B cell (primary cell): ENCODE measurements around the gene ABHD2. TPM values are rescaled to one million over a fixed set of nuclear protein-coding genes. Genes with fewer than 3 reads are reported as not detected.
"Not testable (repeated sequence)": the region's sequence is repeated elsewhere in the genome, so short reads cannot be mapped to it uniquely, and the experiment has no call there.

Experiments
- ATAC-seq: fragments of 200-7000 bp; cut with Tn5 transposase; one replicate; pipeline ENCODE4 v1.10.0; 2021; ENCODE audit warnings: low read depth, mild to moderate bottlenecking, moderate number of reproducible peaks, moderate library complexity
- CTCF ChIA-PET: fragments of 350-600 bp; sonication (Branson Sonifier 250); formaldehyde crosslinking; loops from one replicate; lab custom pipeline; 2021; ENCODE audit warnings: antibody characterized with exemption, inconsistent platforms; lab: Charles Lee
- POLR2A ChIA-PET: fragments of 350-600 bp; sonication (Branson Sonifier 250); formaldehyde crosslinking; loops from one replicate; lab custom pipeline; 2021; ENCODE audit warnings: antibody characterized with exemption; lab: Charles Lee
- DNase-seq: peaks from one replicate; pipeline ENCODE4 v3.0.0; 2013
- H2AFZ ChIP-seq: 2 replicates; pipeline ENCODE4 v1.6.1; 2012; ENCODE audit warnings: mild to moderate bottlenecking, low read depth, low read length; ENCODE audit not compliant: insufficient read depth, poor library complexity, severe bottlenecking
- H3K27ac ChIP-seq, 2 donors: 1 replicate in 1 of 2; 2 replicates in 1 of 2; pipeline ENCODE4 v1.5.1; 2012 to 2013; ENCODE audit warnings: low read length in 2 of 2, mild to moderate bottlenecking in 2 of 2, moderate library complexity in 1 of 2
- H3K27me3 ChIP-seq, 4 experiments: fragments of 200-600 bp in 1 of 4; sonication (generic) in 1 of 4; replicated peaks in 1 of 4; 1 replicate in 2 of 4; 2 replicates in 2 of 4; pipeline versions ENCODE4 v1.6.1 to v1.7.0; 2013 to 2016; ENCODE audit warnings: low read length in 3 of 4, mild to moderate bottlenecking in 2 of 4, mixed read lengths in 1 of 4, moderate library complexity in 1 of 4; ENCODE audit not compliant: insufficient read depth in 4 of 4, control insufficient read depth in 3 of 4; ENCODE audit errors: control extremely low read depth in 1 of 4
- H3K36me3 ChIP-seq, 2 experiments: replicated peaks in 1 of 2; 1 replicate in 1 of 2; 2 replicates in 1 of 2; pipeline versions ENCODE4 v1.6.1 to v1.7.1; 2013; ENCODE audit warnings: low read length in 1 of 2; ENCODE audit not compliant: insufficient read depth in 2 of 2, control insufficient read depth in 1 of 2; ENCODE audit errors: control extremely low read depth in 1 of 2, extremely low read depth in 1 of 2
- H3K4me1 ChIP-seq, 2 donors: fragments of 200-600 bp in 1 of 2; sonication (generic) in 1 of 2; 1 replicate in 1 of 2; 2 replicates in 1 of 2; pipeline versions ENCODE4 v1.5.1 to v1.6.1; 2013 to 2017; ENCODE audit warnings: low read length in 2 of 2; ENCODE audit not compliant: control insufficient read depth in 2 of 2, insufficient read depth in 2 of 2
- H3K4me2 ChIP-seq: replicated peaks from 2 replicates; pipeline ENCODE3; 2012; ENCODE audit warnings: mild to moderate bottlenecking, low read depth, low read length; ENCODE audit not compliant: poor library complexity, severe bottlenecking
- H3K4me3 ChIP-seq, 5 experiments: fragments of 200-600 bp in 1 of 5; sonication (generic) in 1 of 5; 1 replicate in 3 of 5; 2 replicates in 2 of 5; pipeline versions ENCODE4 v1.5.1 to v1.7.0; 2011 to 2016; ENCODE audit warnings: low read length in 4 of 5, mild to moderate bottlenecking in 4 of 5, low read depth in 2 of 5, control low read depth in 1 of 5, moderate library complexity in 1 of 5; ENCODE audit not compliant: insufficient read depth in 1 of 5; ENCODE audit errors: control extremely low read depth in 1 of 5, extremely low read depth in 1 of 5
- H3K79me2 ChIP-seq: fragments of 200-600 bp; sonication (generic); one replicate; pipeline ENCODE4 v1.6.0; 2016; ENCODE audit warnings: low read length; ENCODE audit not compliant: control insufficient read depth, insufficient read depth
- H3K9ac ChIP-seq: fragments of 200-600 bp; sonication (generic); 2 replicates; pipeline ENCODE4 v1.6.1; 2017; ENCODE audit warnings: mild to moderate bottlenecking, low read length, moderate library complexity
- H3K9me3 ChIP-seq, 3 donors: one replicate each; pipeline versions ENCODE4 v1.6.1 to v1.7.1; 2013; ENCODE audit warnings: low read length in 2 of 3; ENCODE audit not compliant: control insufficient read depth in 2 of 3, insufficient read depth in 1 of 3; ENCODE audit errors: control extremely low read depth in 1 of 3
- H4K20me1 ChIP-seq: 2 replicates; pipeline ENCODE4 v1.6.0; 2012; ENCODE audit warnings: mild to moderate bottlenecking, low read length; ENCODE audit not compliant: insufficient read depth, control insufficient read depth, poor library complexity, severe bottlenecking
- H3K27ac Mint-ChIP-seq: one replicate; pipeline ENCODE4 v1.8.0; 2021; ENCODE audit warnings: mixed read lengths
- H3K27me3 Mint-ChIP-seq: one replicate; pipeline ENCODE4 v1.8.0; 2021; ENCODE audit warnings: mixed read lengths
- H3K4me1 Mint-ChIP-seq: one replicate; pipeline ENCODE4 v1.8.0; 2021; ENCODE audit warnings: mixed read lengths
- H3K4me3 Mint-ChIP-seq: one replicate; pipeline ENCODE4 v1.8.0; 2021; ENCODE audit warnings: mixed read lengths
- H3K9me3 Mint-ChIP-seq: one replicate; pipeline ENCODE4 v1.8.0; 2022; ENCODE audit warnings: mixed read lengths; ENCODE audit not compliant: insufficient read depth
- CTCF ChIP-seq: fragments of 200-600 bp; IDR thresholded peaks from one replicate; pipeline ENCODE4 v1.8.0; 2022; ENCODE audit warnings: antibody characterized with exemption, mild to moderate bottlenecking
- EZH2 ChIP-seq: IDR thresholded peaks from 2 replicates; pipeline ENCODE4 v1.6.1; 2012; ENCODE audit warnings: borderline replicate concordance, low read depth, mild to moderate bottlenecking, moderate library complexity, low read length; ENCODE audit not compliant: insufficient read depth, poor library complexity, severe bottlenecking
- WGBS: methylation state at CpG from one replicate; pipeline ENCODE4 v1.1.5; 2013; ENCODE audit warnings: missing lambda C conversion rate; ENCODE audit not compliant: insufficient coverage; 5-methylcytosine and 5-hydroxymethylcytosine counted together
- intact Hi-C: fragments of 100-400 bp; cut with micrococcal nuclease; formaldehyde crosslinking; loops from one replicate; pipeline ENCODE4 v1.10.0; 2022
- polyA plus RNA-seq: library from polyadenylated mRNA; depleted of rRNA; stranded (reverse); fragments of >200 nt; gene quantifications from 2 replicates; pipeline ENCODE4 v1.2.3, GENCODE V29; 2012
- total RNA-seq, 2 donors: library from RNA; stranded (reverse); fragments of 120-200 nt in 1 of 2; gene quantifications; 1 replicate in 1 of 2; 2 replicates in 1 of 2; pipeline versions ENCODE4 v1.2.3 to v1.2.4, GENCODE V29; 2013 to 2022

ABHD2 gene
- total and polyA plus RNA-seq, 2 donors (not counting 1 experiment from before 2014, with no cell fraction given): 7.1 to 45.8 TPM

GRCh38 chr15:89140595-89140994, 52.3 kb downstream of the ABHD2 start:
- TF ChIP-seq EZH2 (no peak), CTCF (no peak)
- Histone ChIP-seq H3K4me3 (no peak overlapping the region), H3K4me2 (no peak overlapping the region), H3K27me3 (no peaks in the 10 kb centered on the region), H4K20me1 (no peaks in the 10 kb centered on the region), H3K79me2 (peaks cover 15% of the 10 kb centered on the region), H2AFZ (no peak overlapping the region), H3K27ac (no peak overlapping the region), H3K4me1 (no peaks in the 10 kb centered on the region), H3K9ac (no peak overlapping the region), H3K9me3 (no peaks in the 10 kb centered on the region), H3K36me3 (peaks cover 0 to 18% of the 10 kb centered on the region in 2 experiments)
- ATAC-seq: no peak
- DNase-seq: no peak
- no peaks in the 10 kb centered on the region for H3K27me3 Mint-ChIP-seq
- intact Hi-C loops: no loop called here
- H3K27ac Mint-ChIP-seq: no peak overlapping the region
- no CpG with 5 or more reads among the region's 4 CpGs for WGBS
- CTCF ChIA-PET: interaction anchor here (1.2 kb wide), 1 partner anchor 66 kb away, joined by 3 read pairs; no protein-coding TSS in a partner anchor
- POLR2A ChIA-PET: no interaction called here
- H3K9me3 Mint-ChIP-seq: no peaks in the 10 kb centered on the region
- no peak overlapping the region for H3K4me3 Mint-ChIP-seq
- H3K4me1 Mint-ChIP-seq: peaks cover 4% of the 10 kb centered on the region

GRCh38 chr15:89141159-89141558, 52.9 kb downstream of the ABHD2 start:
- H3K4me3 Mint-ChIP-seq, H3K4me3 ChIP-seq, H3K9me3 Mint-ChIP-seq, H3K4me1 Mint-ChIP-seq, H3K27me3 Mint-ChIP-seq, H3K27ac Mint-ChIP-seq, H2AFZ ChIP-seq, H4K20me1 ChIP-seq, H3K27me3 ChIP-seq, intact Hi-C loops, H3K4me2 ChIP-seq, H3K9me3 ChIP-seq, H3K4me1 ChIP-seq, POLR2A ChIA-PET, DNase-seq, ATAC-seq, H3K27ac ChIP-seq, H3K9ac ChIP-seq: not testable (repeated sequence)
- Histone ChIP-seq H3K36me3 (peaks cover 0 to 18% of the 10 kb centered on the region in 2 experiments), H3K79me2 (peaks cover 15% of the 10 kb centered on the region)
- CTCF ChIA-PET: interaction anchor here (0.8 to 1.8 kb wide), 2 partner anchors 9 to 36 kb away, joined by 3 to 4 read pairs; no protein-coding TSS in a partner anchor
- WGBS: 100% methylated on average over 9 of the region's 10 CpGs
